CD4-positive, alpha-beta T cell treated with Interleukin-4 for 1 hour (primary cell): Measurements from ENCODE around the gene ALPP.

Experiments
- DNase-seq, 2 donors: peaks; one replicate each; pipeline ENCODE4 v3.0.0-alpha.2; 2020 to 2022

ALPP gene

GRCh38 chr2:232431705-232432590, 53.4 kb downstream of the ALPP start:
- no peak for DNase-seq
